Measurements from ENCODE around the gene SCTR. TPM values are rescaled to one million over a fixed set of nuclear protein-coding genes. Genes with fewer than 3 reads are reported as not detected.

Gene SCTR
- total RNA-seq, 1 donor from 2014 or later = 33.1 TPM

GRCh38 chr2:119426801-119427395 is 97.4 kb downstream of the SCTR start:
- DNase-seq (ENCODE audit: low spot score, unreplicated experiment) = no peak
- Mint-ChIP-seq H3K27me3 (peaks cover 3% of the 10 kb centered on the region), H3K9me3 (ENCODE audit: low read depth) (peaks cover 2% of the 10 kb centered on the region), H3K27ac (peak overlapping the region; percentile 30), H3K36me3 (ENCODE audit: insufficient read depth) (peaks cover 2% of the 10 kb centered on the region), H3K4me3 (ENCODE audit: low read depth) (no peak overlapping the region), H3K4me1 (ENCODE audit: low read depth) (peaks cover 61% of the 10 kb centered on the region)
- no peak for TF ChIP-seq CTCF (IDR thresholded peaks at IDR 0.05; ENCODE audit: unreplicated experiment)

- Mint-ChIP-seq H3K27me3 (peaks cover 3% of the 10 kb centered on the region), H3K9me3 (ENCODE audit: low read depth) (peaks cover 7% of the 10 kb centered on the region), H3K4me3 (ENCODE audit: low read depth) (no peak overlapping the region), H3K4me1 (ENCODE audit: low read depth) (peaks cover 63% of the 10 kb centered on the region), H3K36me3 (ENCODE audit: insufficient read depth) (peaks cover 6% of the 10 kb centered on the region), H3K27ac (peak overlapping the region; percentile 30)
- no peak for DNase-seq (ENCODE audit: low spot score, unreplicated experiment)
- no peak for TF ChIP-seq CTCF (IDR thresholded peaks at IDR 0.05; ENCODE audit: unreplicated experiment)
Observed at GRCh38 chr2:119426396-119426675, 97.9 kb downstream of the SCTR start.

- H3K9me3 Mint-ChIP-seq (ENCODE audit: low read depth) = peaks cover 7% of the 10 kb centered on the region
- peak overlapping the region; percentile 19 for H3K4me3 Mint-ChIP-seq (ENCODE audit: low read depth)
- peaks cover 3% of the 10 kb centered on the region for H3K27me3 Mint-ChIP-seq
- peaks cover 61% of the 10 kb centered on the region for H3K4me1 Mint-ChIP-seq (ENCODE audit: low read depth)
- H3K27ac Mint-ChIP-seq = peak overlapping the region; percentile 30
- no peak for TF ChIP-seq CTCF (IDR thresholded peaks at IDR 0.05; ENCODE audit: unreplicated experiment)
- H3K36me3 Mint-ChIP-seq (ENCODE audit: insufficient read depth) = peaks cover 6% of the 10 kb centered on the region
- DNase-seq (ENCODE audit: low spot score, unreplicated experiment) = no peak
Observed at GRCh38 chr2:119425620-119426395, 98.5 kb downstream of the SCTR start.

- no peak for TF ChIP-seq CTCF (IDR thresholded peaks at IDR 0.05; ENCODE audit: unreplicated experiment)
- H3K36me3 Mint-ChIP-seq (ENCODE audit: insufficient read depth) = peaks cover 6% of the 10 kb centered on the region
- no peak overlapping the region for H3K27ac Mint-ChIP-seq
- H3K4me1 Mint-ChIP-seq (ENCODE audit: low read depth) = peaks cover 65% of the 10 kb centered on the region
- H3K4me3 Mint-ChIP-seq (ENCODE audit: low read depth) = no peak overlapping the region
- H3K27me3 Mint-ChIP-seq = peaks cover 3% of the 10 kb centered on the region
- peaks cover 7% of the 10 kb centered on the region for H3K9me3 Mint-ChIP-seq (ENCODE audit: low read depth)
- DNase-seq (ENCODE audit: low spot score, unreplicated experiment) = no peak
Observed at GRCh38 chr2:119425119-119425405, 99.2 kb downstream of the SCTR start.

GRCh38 chr2:119424284-119425118 is 99.8 kb downstream of the SCTR start:
- peaks cover 7% of the 10 kb centered on the region for H3K9me3 Mint-ChIP-seq (ENCODE audit: low read depth)
- H3K27ac Mint-ChIP-seq = no peak overlapping the region
- peaks cover 67% of the 10 kb centered on the region for H3K4me1 Mint-ChIP-seq (ENCODE audit: low read depth)
- DNase-seq (ENCODE audit: low spot score, unreplicated experiment) = no peak
- H3K27me3 Mint-ChIP-seq = peaks cover 3% of the 10 kb centered on the region
- H3K36me3 Mint-ChIP-seq (ENCODE audit: insufficient read depth) = peaks cover 6% of the 10 kb centered on the region
- TF ChIP-seq CTCF (IDR thresholded peaks at IDR 0.05; ENCODE audit: unreplicated experiment) = no peak
- H3K4me3 Mint-ChIP-seq (ENCODE audit: low read depth) = no peak overlapping the region

All from progenitor cell of endocrine pancreas (in vitro differentiated cells).